ENCODE data around the gene PRND.

PRND gene

DNA sequence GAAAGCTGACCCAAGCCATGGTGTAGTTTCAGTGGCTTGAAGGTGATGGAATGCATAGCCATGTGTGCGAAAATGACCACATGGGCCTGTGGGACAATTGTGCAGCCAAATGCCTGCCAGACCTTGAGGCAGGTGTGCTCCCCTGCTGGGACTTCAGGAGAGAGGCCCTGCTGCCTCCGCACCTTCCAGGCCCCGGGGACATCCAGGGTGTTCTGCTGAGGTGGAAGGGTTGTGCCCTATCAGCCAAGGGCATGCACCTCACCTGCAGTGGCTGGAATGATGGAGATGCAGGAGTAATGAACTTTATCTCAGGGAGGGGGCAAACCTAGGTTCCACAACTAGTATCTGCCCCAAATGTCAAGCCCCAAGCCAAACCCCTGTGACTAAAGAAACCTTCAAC lies 44.0 kb downstream of the PRND start:
- H3K4me2 ChIP-seq (ENCODE audit: low read length): no peak overlapping the region
- peaks cover 5% of the 10 kb centered on the region in 2 experiments for H3K4me1 ChIP-seq (ENCODE audit: control insufficient read depth in 1 of 2, insufficient read depth in 2 of 2, low read length in 2 of 2)
- no peak overlapping the region for H2AFZ ChIP-seq (ENCODE audit: insufficient read depth, low read length, poor library complexity)
- no peak for DNase-seq
- H3K23ac ChIP-seq (ENCODE audit: low read length): no peak overlapping the region
- H3K27me3 ChIP-seq (ENCODE audit: insufficient read depth, low read length): no peaks in the 10 kb centered on the region
- H3K4me3 ChIP-seq (ENCODE audit: low read depth, low read length): no peak overlapping the region
- no peak overlapping the region for H3K4ac ChIP-seq (ENCODE audit: low read depth, low read length)
- no peak overlapping the region for H4K8ac ChIP-seq (ENCODE audit: low read depth, low read length)
- H2AK5ac ChIP-seq (ENCODE audit: low read length): no peak overlapping the region
- no peak overlapping the region for H3K14ac ChIP-seq (ENCODE audit: low read length)
- peaks cover 3% of the 10 kb centered on the region for H3K79me1 ChIP-seq (ENCODE audit: low read length)
- peaks cover 2% of the 10 kb centered on the region for H3K9me3 ChIP-seq (ENCODE audit: insufficient read depth, low read depth, low read length)
- no CpG with 5 or more reads among the region's 3 CpGs for WGBS (ENCODE audit: extremely low coverage, insufficient coverage, insufficient read length)
- H3K79me2 ChIP-seq (ENCODE audit: control insufficient read depth, insufficient read depth, low read length, poor library complexity): no peaks in the 10 kb centered on the region
- H3K18ac ChIP-seq (ENCODE audit: low read length): no peak overlapping the region
- no peak overlapping the region for H2BK120ac ChIP-seq (ENCODE audit: insufficient read depth, low read length, poor library complexity)
- no peak overlapping the region for H3K9ac ChIP-seq (ENCODE audit: low read length)
- no peak overlapping the region for H2BK12ac ChIP-seq (ENCODE audit: low read length)
- H4K12ac ChIP-seq (ENCODE audit: low read depth, low read length): no peak overlapping the region
- no peak overlapping the region for H2BK5ac ChIP-seq (ENCODE audit: low read depth, low read length, poor library complexity)
- no peak overlapping the region for H4K91ac ChIP-seq (ENCODE audit: low read depth, low read length)
- no peaks in the 10 kb centered on the region for H3K36me3 ChIP-seq (ENCODE audit: control insufficient read depth in 1 of 2, insufficient read depth in 2 of 2, low read length in 2 of 2)
- H3K27ac ChIP-seq (ENCODE audit: low read depth, low read length): no peak overlapping the region

DNA sequence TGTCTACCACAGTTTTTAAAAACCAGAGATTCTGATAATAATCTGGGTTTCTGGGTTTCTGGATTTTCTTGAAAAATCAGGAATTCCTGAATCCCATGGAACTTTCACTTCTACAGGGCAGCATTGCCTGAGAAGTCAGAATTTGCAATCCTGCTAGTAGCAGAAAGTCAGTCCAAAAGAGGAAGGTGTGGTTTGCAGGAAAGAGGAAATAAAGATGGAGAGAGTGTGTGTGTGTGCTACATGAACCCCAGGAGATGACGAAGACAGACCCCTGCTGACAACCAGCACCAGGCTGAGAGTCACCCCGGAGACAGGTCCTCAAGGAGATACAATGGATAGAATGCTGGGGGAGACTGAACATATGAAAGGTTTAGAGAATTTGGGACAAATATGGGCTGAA lies 44.9 kb downstream of the PRND start:
- H4K12ac ChIP-seq (ENCODE audit: low read depth, low read length): no peak overlapping the region
- peak in 1 of 2 donors; percentile 18 for DNase-seq
- H2AK5ac ChIP-seq (ENCODE audit: low read length): no peak overlapping the region
- no peak overlapping the region for H3K4me3 ChIP-seq (ENCODE audit: low read depth, low read length)
- no peak overlapping the region for H3K18ac ChIP-seq (ENCODE audit: low read length)
- H3K4me1 ChIP-seq (ENCODE audit: control insufficient read depth in 1 of 2, insufficient read depth in 2 of 2, low read length in 2 of 2): no peaks in the 10 kb centered on the region
- peaks cover 4% of the 10 kb centered on the region for H3K9me3 ChIP-seq (ENCODE audit: insufficient read depth, low read depth, low read length)
- H3K27ac ChIP-seq (ENCODE audit: low read depth, low read length): no peak overlapping the region
- H2AFZ ChIP-seq (ENCODE audit: insufficient read depth, low read length, poor library complexity): no peak overlapping the region
- no CpG with 5 or more reads among the region's 2 CpGs for WGBS (ENCODE audit: extremely low coverage, insufficient coverage, insufficient read length)
- no peak overlapping the region for H3K9ac ChIP-seq (ENCODE audit: low read length)
- H3K14ac ChIP-seq (ENCODE audit: low read length): no peak overlapping the region
- no peak overlapping the region for H4K91ac ChIP-seq (ENCODE audit: low read depth, low read length)
- no peak overlapping the region for H3K4me2 ChIP-seq (ENCODE audit: low read length)
- H3K36me3 ChIP-seq (ENCODE audit: control insufficient read depth in 1 of 2, insufficient read depth in 2 of 2, low read length in 2 of 2): no peaks in the 10 kb centered on the region
- no peak overlapping the region for H2BK120ac ChIP-seq (ENCODE audit: insufficient read depth, low read length, poor library complexity)
- H2BK12ac ChIP-seq (ENCODE audit: low read length): no peak overlapping the region
- H3K27me3 ChIP-seq (ENCODE audit: insufficient read depth, low read length): no peaks in the 10 kb centered on the region
- H3K4ac ChIP-seq (ENCODE audit: low read depth, low read length): no peak overlapping the region
- no peak overlapping the region for H2BK5ac ChIP-seq (ENCODE audit: low read depth, low read length, poor library complexity)
- H3K79me2 ChIP-seq (ENCODE audit: control insufficient read depth, insufficient read depth, low read length, poor library complexity): no peaks in the 10 kb centered on the region
- H3K79me1 ChIP-seq (ENCODE audit: low read length): no peaks in the 10 kb centered on the region
- H3K23ac ChIP-seq (ENCODE audit: low read length): no peak overlapping the region
- H4K8ac ChIP-seq (ENCODE audit: low read depth, low read length): no peak overlapping the region

DNA sequence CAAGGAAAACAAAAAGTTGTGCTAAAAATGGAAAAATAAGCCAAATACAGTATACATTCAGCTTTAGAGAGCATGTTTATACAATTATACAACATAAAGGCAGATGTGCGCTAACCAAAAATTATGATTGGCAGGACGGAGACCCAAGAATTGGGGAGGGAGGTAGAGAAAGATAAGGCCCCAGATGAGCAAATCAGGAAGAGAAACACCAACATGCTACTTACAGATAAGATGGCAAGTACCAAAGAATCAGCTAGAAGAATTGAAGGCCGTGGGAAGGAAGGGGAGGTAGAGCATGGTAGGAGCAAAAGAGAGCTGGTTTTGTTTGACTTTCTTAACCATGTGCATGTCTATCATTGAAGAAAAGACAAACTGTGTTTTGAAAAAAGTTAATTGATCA lies 45.4 kb downstream of the PRND start:
- Histone ChIP-seq H4K91ac (ENCODE audit: low read depth, low read length) (no peak overlapping the region), H3K4ac (ENCODE audit: low read depth, low read length) (no peak overlapping the region), H3K79me1 (ENCODE audit: low read length) (no peaks in the 10 kb centered on the region), H2AFZ (ENCODE audit: insufficient read depth, low read length, poor library complexity) (no peak overlapping the region), H4K12ac (ENCODE audit: low read depth, low read length) (no peak overlapping the region), H3K36me3 (ENCODE audit: control insufficient read depth in 1 of 2, insufficient read depth in 2 of 2, low read length in 2 of 2) (no peaks in the 10 kb centered on the region), H3K27me3 (ENCODE audit: insufficient read depth, low read length) (no peaks in the 10 kb centered on the region), H3K18ac (ENCODE audit: low read length) (no peak overlapping the region), H3K79me2 (ENCODE audit: control insufficient read depth, insufficient read depth, low read length, poor library complexity) (no peaks in the 10 kb centered on the region), H2BK12ac (ENCODE audit: low read length) (no peak overlapping the region), H3K9me3 (ENCODE audit: insufficient read depth, low read depth, low read length) (peaks cover 5% of the 10 kb centered on the region), H3K14ac (ENCODE audit: low read length) (no peak overlapping the region), H2BK120ac (ENCODE audit: insufficient read depth, low read length, poor library complexity) (no peak overlapping the region), H3K23ac (ENCODE audit: low read length) (no peak overlapping the region), H3K27ac (ENCODE audit: low read depth, low read length) (no peak overlapping the region), H4K8ac (ENCODE audit: low read depth, low read length) (no peak overlapping the region), H3K4me2 (ENCODE audit: low read length) (no peak overlapping the region), H2BK5ac (ENCODE audit: low read depth, low read length, poor library complexity) (no peak overlapping the region), H3K9ac (ENCODE audit: low read length) (no peak overlapping the region), H2AK5ac (ENCODE audit: low read length) (no peak overlapping the region), H3K4me1 (ENCODE audit: control insufficient read depth in 1 of 2, insufficient read depth in 2 of 2, low read length in 2 of 2) (no peaks in the 10 kb centered on the region), H3K4me3 (ENCODE audit: low read depth, low read length) (no peak overlapping the region)
- WGBS (ENCODE audit: extremely low coverage, insufficient coverage, insufficient read length): no CpG with 5 or more reads among the region's 3 CpGs
- no peak for DNase-seq

DNA sequence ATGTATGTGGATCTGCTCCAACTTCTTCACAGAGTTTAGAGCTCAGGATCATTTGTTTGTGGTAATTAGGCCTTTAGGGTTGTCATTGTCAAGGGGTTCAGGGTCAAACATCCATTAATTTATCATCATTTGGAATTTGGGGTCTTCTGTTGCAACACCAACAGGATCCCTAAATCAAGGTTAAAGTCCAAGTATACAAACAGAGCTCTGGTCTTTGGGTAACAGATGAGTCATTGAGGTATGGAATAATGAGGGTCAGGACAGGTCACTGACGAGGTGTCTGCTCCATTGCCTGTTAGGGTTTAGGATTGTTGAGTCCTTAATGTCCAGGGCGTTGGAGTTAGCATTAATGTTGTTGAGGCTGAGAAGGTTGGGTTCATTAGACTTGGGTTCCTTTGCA lies 47.6 kb downstream of the PRND start:
- Histone ChIP-seq H2AK5ac (ENCODE audit: low read length) (no peak overlapping the region), H3K27ac (ENCODE audit: low read depth, low read length) (no peak overlapping the region), H3K23ac (ENCODE audit: low read length) (no peak overlapping the region), H3K18ac (ENCODE audit: low read length) (no peak overlapping the region), H3K36me3 (ENCODE audit: control insufficient read depth in 1 of 2, insufficient read depth in 2 of 2, low read length in 2 of 2) (no peaks in the 10 kb centered on the region), H2BK5ac (ENCODE audit: low read depth, low read length, poor library complexity) (no peak overlapping the region), H3K9me3 (ENCODE audit: insufficient read depth, low read depth, low read length) (peaks cover 5% of the 10 kb centered on the region), H2AFZ (ENCODE audit: insufficient read depth, low read length, poor library complexity) (no peak overlapping the region), H3K79me1 (ENCODE audit: low read length) (no peaks in the 10 kb centered on the region), H3K27me3 (ENCODE audit: insufficient read depth, low read length) (no peaks in the 10 kb centered on the region), H4K12ac (ENCODE audit: low read depth, low read length) (no peak overlapping the region), H3K79me2 (ENCODE audit: control insufficient read depth, insufficient read depth, low read length, poor library complexity) (no peaks in the 10 kb centered on the region), H3K4me3 (ENCODE audit: low read depth, low read length) (no peak overlapping the region), H4K91ac (ENCODE audit: low read depth, low read length) (no peak overlapping the region), H3K9ac (ENCODE audit: low read length) (no peak overlapping the region), H3K4me2 (ENCODE audit: low read length) (no peak overlapping the region), H2BK120ac (ENCODE audit: insufficient read depth, low read length, poor library complexity) (no peak overlapping the region), H3K4ac (ENCODE audit: low read depth, low read length) (no peak overlapping the region), H3K14ac (ENCODE audit: low read length) (no peak overlapping the region), H4K8ac (ENCODE audit: low read depth, low read length) (no peak overlapping the region), H3K4me1 (ENCODE audit: control insufficient read depth in 1 of 2, insufficient read depth in 2 of 2, low read length in 2 of 2) (no peaks in the 10 kb centered on the region), H2BK12ac (ENCODE audit: low read length) (no peak overlapping the region)
- no peak for DNase-seq
- no CpG with 5 or more reads among the region's 2 CpGs for WGBS (ENCODE audit: extremely low coverage, insufficient coverage, insufficient read length)

Measured in trophoblast cell (in vitro differentiated cells and primary cell).